Calu3 (cell line): ENCODE results near the gene RPUSD1. TPM values are rescaled to one million over a fixed set of nuclear protein-coding genes. Genes with fewer than 3 reads are reported as not detected.

Experiments
- BruUV-seq: library from RNA; stranded (reverse); fragments of 400-500 nt; replicated peaks from 2 replicates; lab custom pipeline; 2021; lab: Mats Ljungman, UMichigan
- CTCF ChIA-PET: fragments of 300-600 bp; sonication (Branson Sonifier 250); formaldehyde crosslinking; loops from one replicate; lab custom pipeline; 2022; ENCODE audit warnings: antibody characterized with exemption; lab: Charles Lee
- DNase-seq: peaks from one replicate; pipeline ENCODE4 v3.0.0; 2022
- H3K27ac Mint-ChIP-seq: one replicate; pipeline ENCODE4 v1.8.0; 2022; ENCODE audit warnings: mixed read lengths; ENCODE audit not compliant: unreplicated experiment
- H3K27me3 Mint-ChIP-seq: one replicate; pipeline ENCODE4 v1.8.0; 2022; ENCODE audit warnings: mixed read lengths; ENCODE audit not compliant: unreplicated experiment
- H3K36me3 Mint-ChIP-seq: one replicate; pipeline ENCODE4 v1.8.0; 2022; ENCODE audit warnings: mild to moderate bottlenecking, moderate library complexity, mixed read lengths; ENCODE audit not compliant: insufficient read depth, unreplicated experiment
- H3K4me1 Mint-ChIP-seq: one replicate; pipeline ENCODE4 v1.8.0; 2022; ENCODE audit warnings: mild to moderate bottlenecking, low read depth, mixed read lengths; ENCODE audit not compliant: unreplicated experiment
- H3K4me3 Mint-ChIP-seq: one replicate; pipeline ENCODE4 v1.8.0; 2022; ENCODE audit warnings: mild to moderate bottlenecking, low read depth, moderate library complexity, mixed read lengths; ENCODE audit not compliant: unreplicated experiment
- H3K9me3 Mint-ChIP-seq: one replicate; pipeline ENCODE4 v1.8.0; 2022; ENCODE audit warnings: low read depth, mixed read lengths; ENCODE audit not compliant: unreplicated experiment
- intact Hi-C: fragments of 100-400 bp; cut with micrococcal nuclease; formaldehyde crosslinking; loops from one replicate; pipeline ENCODE4 v1.10.0; 2022; ENCODE audit not compliant: unreplicated experiment
- total RNA-seq: library from RNA; stranded (reverse); gene quantifications from 2 replicates; pipeline ENCODE4 v1.2.3, GENCODE V29; 2022
- TF ChIP-seq, protein P1 (sequence below): fragments of 200-600 bp; IDR thresholded peaks from one replicate; pipeline ENCODE4 v1.8.0; 2022; ENCODE audit warnings: antibody characterized with exemption; ENCODE audit not compliant: unreplicated experiment

RPUSD1 gene
- total RNA-seq, 1 experiment from 2014 or later, result 47.5 TPM

DNA sequence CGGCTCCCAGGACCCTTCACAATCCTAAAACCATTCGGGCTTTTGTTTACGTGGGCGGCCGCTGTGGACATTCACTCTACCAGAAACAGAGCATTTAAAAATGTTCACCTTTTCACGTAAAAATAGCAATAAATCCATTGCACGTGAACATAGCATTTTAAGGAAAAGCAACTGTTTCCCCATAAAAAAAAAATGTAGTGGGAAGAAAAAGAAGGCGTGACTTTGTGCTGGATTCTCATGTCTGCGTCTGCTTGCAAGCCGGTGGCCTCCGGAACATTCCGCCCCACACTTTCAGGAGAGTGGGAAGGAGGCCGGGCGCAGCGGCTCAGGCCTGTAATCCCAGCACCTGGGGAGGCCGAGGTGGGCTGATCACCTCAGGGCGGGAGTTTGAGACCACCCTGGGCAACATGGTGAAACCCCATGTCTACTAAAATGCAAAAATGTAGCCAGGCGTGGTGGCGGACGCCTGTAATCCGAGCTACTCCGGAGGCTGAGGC is 25.8 kb upstream of the RPUSD1 start:
- intact Hi-C loops, result loop anchor here (2.0 kb wide), 1 partner anchor 241 kb away; no protein-coding TSS in a partner anchor
- TF ChIP-seq, protein P1, sequence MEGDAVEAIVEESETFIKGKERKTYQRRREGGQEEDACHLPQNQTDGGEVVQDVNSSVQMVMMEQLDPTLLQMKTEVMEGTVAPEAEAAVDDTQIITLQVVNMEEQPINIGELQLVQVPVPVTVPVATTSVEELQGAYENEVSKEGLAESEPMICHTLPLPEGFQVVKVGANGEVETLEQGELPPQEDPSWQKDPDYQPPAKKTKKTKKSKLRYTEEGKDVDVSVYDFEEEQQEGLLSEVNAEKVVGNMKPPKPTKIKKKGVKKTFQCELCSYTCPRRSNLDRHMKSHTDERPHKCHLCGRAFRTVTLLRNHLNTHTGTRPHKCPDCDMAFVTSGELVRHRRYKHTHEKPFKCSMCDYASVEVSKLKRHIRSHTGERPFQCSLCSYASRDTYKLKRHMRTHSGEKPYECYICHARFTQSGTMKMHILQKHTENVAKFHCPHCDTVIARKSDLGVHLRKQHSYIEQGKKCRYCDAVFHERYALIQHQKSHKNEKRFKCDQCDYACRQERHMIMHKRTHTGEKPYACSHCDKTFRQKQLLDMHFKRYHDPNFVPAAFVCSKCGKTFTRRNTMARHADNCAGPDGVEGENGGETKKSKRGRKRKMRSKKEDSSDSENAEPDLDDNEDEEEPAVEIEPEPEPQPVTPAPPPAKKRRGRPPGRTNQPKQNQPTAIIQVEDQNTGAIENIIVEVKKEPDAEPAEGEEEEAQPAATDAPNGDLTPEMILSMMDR, result no peak
- Mint-ChIP-seq H3K27me3 (peaks cover 49% of the 10 kb centered on the region), H3K27ac (no peak overlapping the region), H3K4me1 (no peaks in the 10 kb centered on the region), H3K9me3 (no peaks in the 10 kb centered on the region), H3K4me3 (no peak overlapping the region), H3K36me3 (peaks cover 9% of the 10 kb centered on the region)
- CTCF ChIA-PET, result interaction anchor here (0.6 to 0.8 kb wide), 2 partner anchors 181 to 241 kb away, joined by 3 to 5 read pairs; no protein-coding TSS in a partner anchor
- no TSS peak for BruUV-seq
- DNase-seq, result no peak

- Mint-ChIP-seq H3K4me1 (no peaks in the 10 kb centered on the region), H3K4me3 (no peak overlapping the region), H3K27me3 (peaks cover 56% of the 10 kb centered on the region), H3K27ac (no peak overlapping the region), H3K9me3 (no peaks in the 10 kb centered on the region), H3K36me3 (peaks cover 9% of the 10 kb centered on the region)
- intact Hi-C loops, result no loop called here
- BruUV-seq, result no TSS peak
- CTCF ChIA-PET, result interaction anchor here (0.6 kb wide), 1 partner anchor 181 kb away, joined by 5 read pairs; no protein-coding TSS in a partner anchor
- peak; percentile 76 for DNase-seq
- TF ChIP-seq, protein P1, result peak; percentile 88
Observed at GRCh38 chr16:813204-813915, 25.2 kb upstream of the RPUSD1 start.

DNA sequence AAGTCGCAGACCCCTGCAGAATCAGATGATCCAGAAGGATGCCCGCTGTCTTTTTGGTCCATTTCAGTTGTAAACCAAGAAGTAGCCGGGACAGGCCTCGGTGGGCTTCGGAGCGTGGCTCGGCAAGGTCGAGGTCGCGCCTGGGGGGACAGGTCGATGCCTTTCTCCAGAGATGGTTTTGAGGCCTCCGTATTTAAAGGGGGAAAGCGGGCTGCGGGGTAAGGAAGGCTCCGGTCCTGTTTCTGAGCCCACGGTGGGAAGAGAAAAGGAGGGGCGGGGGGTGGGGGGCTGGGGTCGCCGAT is 19.9 kb upstream of the RPUSD1 start:
- Mint-ChIP-seq H3K27me3 (peaks cover 79% of the 10 kb centered on the region), H3K4me1 (peaks cover 8% of the 10 kb centered on the region), H3K27ac (peak overlapping the region; percentile 75), H3K36me3 (peaks cover 36% of the 10 kb centered on the region), H3K4me3 (peak overlapping the region; percentile 82), H3K9me3 (no peaks in the 10 kb centered on the region)
- no peak for DNase-seq
- TF ChIP-seq, protein P1, result no peak
- CTCF ChIA-PET, result no interaction called here
- intact Hi-C loops, result no loop called here
- no TSS peak for BruUV-seq

GRCh38 chr16:807347-808084 is 19.3 kb upstream of the RPUSD1 start:
- Mint-ChIP-seq H3K27me3 (peaks cover 79% of the 10 kb centered on the region), H3K27ac (peak overlapping the region; percentile 75), H3K4me1 (peaks cover 8% of the 10 kb centered on the region), H3K9me3 (no peaks in the 10 kb centered on the region), H3K4me3 (peak overlapping the region; percentile 82), H3K36me3 (peaks cover 38% of the 10 kb centered on the region)
- BruUV-seq, result no TSS peak
- intact Hi-C loops, result no loop called here
- DNase-seq, result peak; percentile 98
- TF ChIP-seq, protein P1, result no peak
- CTCF ChIA-PET, result interaction anchor here (0.7 to 1.1 kb wide), 3 partner anchors 12 to 617 kb away, joined by 3 to 5 read pairs (median 3); no protein-coding TSS in a partner anchor
